Lung (tissue), 16 donors: ENCODE data around the gene DENND2A. TPM values are rescaled to one million over a fixed set of nuclear protein-coding genes. Genes with fewer than 3 reads are reported as not detected.

Experiments
- ATAC-seq: fragments of 200-7000 bp; cut with Tn5 transposase; one replicate; pipeline ENCODE4 v1.9.1; 2020; ENCODE audit warnings: moderate number of reproducible peaks; ENCODE audit not compliant: insufficient read depth, low FRiP score
- DNase-seq, 3 donors: peaks; one replicate each; pipeline ENCODE4 v3.0.0-alpha.2; 2013 to 2017
- H3K27ac ChIP-seq, 2 donors: one replicate each; pipeline ENCODE4 v1.5.1; 2013; ENCODE audit warnings: mild to moderate bottlenecking in 2 of 2, moderate library complexity in 2 of 2, control low read depth in 1 of 2, inconsistent platforms in 1 of 2, low read depth in 1 of 2, low read length in 1 of 2
- H3K27me3 ChIP-seq, 3 donors: one replicate each; pipeline ENCODE4 v1.5.1; 2013; ENCODE audit warnings: low read length in 2 of 3; ENCODE audit not compliant: control insufficient read depth in 3 of 3, insufficient read depth in 3 of 3
- H3K36me3 ChIP-seq, 4 donors: one replicate each; pipeline ENCODE4 v1.5.1; 2013; ENCODE audit warnings: low read length in 4 of 4, mild to moderate bottlenecking in 1 of 4, moderate library complexity in 1 of 4; ENCODE audit not compliant: control insufficient read depth in 4 of 4, insufficient read depth in 4 of 4
- H3K4me1 ChIP-seq, 5 donors: one replicate each; pipeline ENCODE4 v1.5.1; 2013; ENCODE audit warnings: low read length in 5 of 5, mild to moderate bottlenecking in 2 of 5, moderate library complexity in 1 of 5; ENCODE audit not compliant: control insufficient read depth in 5 of 5, insufficient read depth in 5 of 5
- H3K4me3 ChIP-seq: one replicate; pipeline ENCODE4 v1.5.1; 2013; ENCODE audit warnings: mild to moderate bottlenecking, control low read depth, moderate library complexity
- H3K9ac ChIP-seq, 2 donors: one replicate each; pipeline ENCODE4 v1.5.1; 2013; ENCODE audit warnings: low read length in 2 of 2, control low read depth in 1 of 2; ENCODE audit not compliant: insufficient read depth in 1 of 2
- H3K9me3 ChIP-seq, 4 donors: one replicate each; pipeline ENCODE4 v1.5.1; 2013; ENCODE audit warnings: low read length in 3 of 4, mild to moderate bottlenecking in 1 of 4, moderate library complexity in 1 of 4; ENCODE audit not compliant: control insufficient read depth in 4 of 4, insufficient read depth in 3 of 4
- CTCF ChIP-seq: IDR thresholded peaks from 2 replicates; pipeline ENCODE4 v1.5.1; 2012; ENCODE audit warnings: mild to moderate bottlenecking; ENCODE audit errors: control extremely low read depth, extremely low read depth
- WGBS, 2 donors: extraction: QIAGEN DNeasy Blood & Tissue Kit; methylation state at CpG; one replicate each; pipeline ENCODE4 v1.1.7; 2013; 5-methylcytosine and 5-hydroxymethylcytosine counted together
- long read RNA-seq, 5 donors: transcript quantifications; one replicate each; lab custom pipeline, GENCODE V29; 2026
- polyA plus RNA-seq, 2 donors: library from polyadenylated mRNA; stranded (reverse); fragments of 200-250 nt; gene quantifications; one replicate each; pipeline ENCODE4 v1.2.1, GENCODE V29; 2013
- total RNA-seq, 2 donors: library from RNA; depleted of rRNA in 1 of 2; stranded (reverse); fragments of >200 nt in 1 of 2; gene quantifications; one replicate each; pipeline ENCODE4 v1.2.1, GENCODE V29; 2014 to 2021
- donor health status: control.
- donor health status: control.
- donor health status: Bipolar disorder and iron deficiency.
- donor health status: healthy.
- donor health status: DM: yes; HTN: yes; CAD: no.

Gene DENND2A, protein sequence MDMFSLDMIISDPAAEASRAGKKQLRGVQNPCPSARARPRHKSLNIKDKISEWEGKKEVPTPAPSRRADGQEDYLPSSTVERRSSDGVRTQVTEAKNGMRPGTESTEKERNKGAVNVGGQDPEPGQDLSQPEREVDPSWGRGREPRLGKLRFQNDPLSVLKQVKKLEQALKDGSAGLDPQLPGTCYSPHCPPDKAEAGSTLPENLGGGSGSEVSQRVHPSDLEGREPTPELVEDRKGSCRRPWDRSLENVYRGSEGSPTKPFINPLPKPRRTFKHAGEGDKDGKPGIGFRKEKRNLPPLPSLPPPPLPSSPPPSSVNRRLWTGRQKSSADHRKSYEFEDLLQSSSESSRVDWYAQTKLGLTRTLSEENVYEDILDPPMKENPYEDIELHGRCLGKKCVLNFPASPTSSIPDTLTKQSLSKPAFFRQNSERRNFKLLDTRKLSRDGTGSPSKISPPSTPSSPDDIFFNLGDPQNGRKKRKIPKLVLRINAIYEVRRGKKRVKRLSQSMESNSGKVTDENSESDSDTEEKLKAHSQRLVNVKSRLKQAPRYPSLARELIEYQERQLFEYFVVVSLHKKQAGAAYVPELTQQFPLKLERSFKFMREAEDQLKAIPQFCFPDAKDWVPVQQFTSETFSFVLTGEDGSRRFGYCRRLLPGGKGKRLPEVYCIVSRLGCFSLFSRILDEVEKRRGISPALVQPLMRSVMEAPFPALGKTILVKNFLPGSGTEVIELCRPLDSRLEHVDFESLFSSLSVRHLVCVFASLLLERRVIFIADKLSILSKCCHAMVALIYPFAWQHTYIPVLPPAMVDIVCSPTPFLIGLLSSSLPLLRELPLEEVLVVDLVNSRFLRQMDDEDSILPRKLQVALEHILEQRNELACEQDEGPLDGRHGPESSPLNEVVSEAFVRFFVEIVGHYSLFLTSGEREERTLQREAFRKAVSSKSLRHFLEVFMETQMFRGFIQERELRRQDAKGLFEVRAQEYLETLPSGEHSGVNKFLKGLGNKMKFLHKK
- total RNA-seq (10 to 100 TPM; 12.8 to 32.4 TPM), polyA plus RNA-seq (1 to 10 TPM; 4.1 to 6.6 TPM)
- long read RNA-seq, donor 1, partial matches to known transcripts: 0 of 6 reads
- long read RNA-seq, donor 1, other reads (novel, unspliced or antisense): 0 of 6 reads
- long read RNA-seq, donor 2: 0 reads
- long read RNA-seq, donor 3, partial matches to known transcripts: 6 of 7 reads
- long read RNA-seq, donor 3, other reads (novel, unspliced or antisense): 0 of 7 reads
- long read RNA-seq, donor 4: 0 reads
- long read RNA-seq, donor 5, partial matches to known transcripts: 5 of 12 reads
- long read RNA-seq, donor 5, other reads (novel, unspliced or antisense): 0 of 12 reads

- Histone ChIP-seq H3K4me3 (peak within 1 kb of the TSS; percentile 47), H3K36me3 (no peaks in the 10 kb centered on the region), H3K9me3 (no peaks in the 10 kb centered on the region), H3K4me1 (peaks cover 4 to 38% (median 17%) of the 10 kb centered on the region in 5 donors), H3K9ac (peak within 1 kb of the TSS; percentile 65 to 86), H3K27ac (peak within 1 kb of the TSS; percentile 79 to 89), H3K27me3 (no peaks in the 10 kb centered on the region)
- WGBS, 2 donors: 6 to 7% methylated on average over 50 to 78 of the region's 78 CpGs
- ATAC-seq (no peak), DNase-seq (peak; percentile 93 to 95 (median 95))
- no peak for TF ChIP-seq CTCF
Measured at GRCh38 chr7:140640727-140641523, at the start of gene DENND2A. TSS of gene DENND2A (minus strand) at chr7:140640813. CDS start at chr7:140602397, 38,416 bp downstream.

- WGBS, 2 donors: 95 to 97% methylated on average over 16 of the region's 16 CpGs
- no peak overlapping the region for H3K27ac ChIP-seq
- H3K4me1 ChIP-seq: no peaks in the 10 kb centered on the region
- peaks cover 0 to 24% (median 0%) of the 10 kb centered on the region in 4 donors for H3K36me3 ChIP-seq
- ATAC-seq: no peak
- no peaks in the 10 kb centered on the region for H3K27me3 ChIP-seq
- no peak overlapping the region for H3K9ac ChIP-seq
- no peak for TF ChIP-seq CTCF
- H3K9me3 ChIP-seq: no peaks in the 10 kb centered on the region
- no peak for DNase-seq
- no peak overlapping the region for H3K4me3 ChIP-seq
Measured at GRCh38 chr7:140689199-140690152, 48.9 kb upstream of the DENND2A start.
